HG02678 (cell line): ENCODE data around the gene CERK.

Source experiments
- ATAC-seq: cut with Tn5 transposase; IDR thresholded peaks from one replicate; pipeline ENCODE4 v1.9.1; 2021; ENCODE audit warnings: mild to moderate bottlenecking, moderate library complexity; ENCODE audit not compliant: unreplicated experiment

The CERK gene

DNA sequence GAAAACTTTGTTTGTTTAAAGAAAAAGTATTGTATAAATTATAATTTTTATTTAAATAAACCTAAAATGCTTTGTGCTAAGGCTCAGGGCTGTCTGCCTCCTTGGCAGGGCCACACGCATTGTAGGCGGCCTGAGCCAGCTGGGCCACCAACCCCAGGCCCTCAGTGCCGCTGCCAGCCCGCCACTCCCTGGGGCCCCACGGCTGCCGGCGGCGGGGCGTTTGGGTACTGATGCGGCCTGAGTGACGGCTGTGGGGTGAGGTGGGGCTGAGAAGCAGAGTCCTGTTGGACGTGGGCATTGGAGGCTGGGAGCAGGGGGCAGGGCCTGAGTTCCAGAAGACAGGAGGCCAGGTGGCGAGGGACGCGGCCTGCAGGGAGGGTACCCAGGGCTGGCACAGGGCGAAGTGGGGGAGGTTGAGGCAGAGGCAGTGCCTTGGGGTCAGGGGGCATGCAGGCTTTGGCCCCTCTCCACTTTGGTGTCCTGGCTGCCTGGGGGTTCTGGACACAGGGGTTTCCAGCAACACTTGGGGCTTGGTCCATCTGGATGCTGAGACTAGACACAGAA, 58.3 kb downstream of the CERK start:
- ATAC-seq, result no peak

DNA sequence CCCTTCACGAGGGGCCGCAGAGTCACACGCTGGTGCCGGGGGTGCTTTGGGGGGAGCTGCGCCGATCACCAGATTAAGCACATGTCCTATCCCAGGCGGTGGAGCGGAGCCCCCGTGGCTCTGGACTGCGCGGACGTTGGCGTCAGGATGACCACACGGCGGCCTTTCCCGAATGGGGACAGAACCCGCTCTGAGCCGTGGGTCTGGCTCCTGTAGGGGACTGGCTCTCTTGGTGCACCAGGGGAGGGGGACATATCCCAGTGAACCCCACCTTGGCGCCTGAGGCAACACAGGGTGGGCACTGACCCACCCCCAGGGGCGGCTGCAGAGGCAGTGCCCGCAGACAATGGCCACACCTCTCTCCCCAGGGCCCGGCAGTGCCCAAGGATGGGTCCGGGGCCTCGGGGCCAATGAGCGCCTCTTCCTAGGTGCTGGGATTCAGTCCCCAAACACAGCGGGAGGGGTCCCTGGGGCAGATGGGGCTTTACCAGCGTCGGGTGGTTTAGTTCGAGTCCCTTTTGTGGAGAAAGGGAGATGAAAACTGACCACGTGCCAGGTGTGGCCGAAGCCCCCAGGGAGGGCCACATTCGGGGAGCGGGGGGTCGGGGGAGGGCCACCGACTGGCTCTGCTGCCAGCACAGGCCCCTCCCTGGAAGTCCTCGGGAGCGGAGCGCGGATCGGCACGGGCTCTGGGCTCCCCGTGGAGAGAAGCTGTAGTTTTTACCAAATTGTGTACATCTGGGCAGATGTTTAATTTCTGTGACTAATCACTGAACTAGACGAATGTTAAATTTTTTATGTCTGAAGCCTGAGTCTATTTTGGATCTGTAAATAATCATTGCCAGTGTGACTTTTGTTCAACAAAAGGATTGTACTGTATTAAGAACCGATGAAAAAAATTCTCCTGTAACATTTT, 59.0 kb downstream of the CERK start:
- no peak for ATAC-seq

DNA sequence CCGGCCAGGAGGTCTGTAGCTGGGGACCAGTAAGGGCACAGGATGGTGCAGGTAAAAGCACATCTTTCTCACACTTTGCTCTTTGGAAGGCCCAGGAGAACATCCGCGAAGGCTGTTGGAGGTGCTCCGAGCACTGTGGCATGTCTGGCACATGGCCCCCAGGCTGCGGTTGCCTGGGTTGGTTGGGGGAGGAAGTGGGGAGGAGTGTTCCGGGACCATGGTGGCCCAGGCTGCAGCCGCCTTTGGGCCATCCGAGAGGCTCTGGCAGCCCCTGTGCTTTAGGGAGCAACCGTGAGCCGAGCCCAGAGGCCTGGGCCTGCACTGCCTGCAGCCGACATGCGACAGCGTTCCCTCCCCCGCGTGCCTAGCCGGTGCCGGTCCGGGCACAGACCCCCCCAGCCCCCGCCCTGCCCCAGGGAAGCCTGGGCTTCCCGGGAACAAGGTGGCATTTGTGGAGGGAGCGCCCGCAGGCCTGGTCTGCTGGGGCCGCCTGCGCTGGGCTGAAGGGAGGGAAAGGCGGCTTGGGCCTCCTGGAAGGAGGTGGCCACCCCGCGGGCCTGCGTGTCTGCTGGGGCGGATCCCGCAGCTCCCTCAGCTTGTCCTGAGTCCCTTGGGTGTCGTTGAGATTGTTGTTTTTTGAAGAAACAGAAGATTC, 59.9 kb downstream of the CERK start:
- ATAC-seq, result no peak

DNA sequence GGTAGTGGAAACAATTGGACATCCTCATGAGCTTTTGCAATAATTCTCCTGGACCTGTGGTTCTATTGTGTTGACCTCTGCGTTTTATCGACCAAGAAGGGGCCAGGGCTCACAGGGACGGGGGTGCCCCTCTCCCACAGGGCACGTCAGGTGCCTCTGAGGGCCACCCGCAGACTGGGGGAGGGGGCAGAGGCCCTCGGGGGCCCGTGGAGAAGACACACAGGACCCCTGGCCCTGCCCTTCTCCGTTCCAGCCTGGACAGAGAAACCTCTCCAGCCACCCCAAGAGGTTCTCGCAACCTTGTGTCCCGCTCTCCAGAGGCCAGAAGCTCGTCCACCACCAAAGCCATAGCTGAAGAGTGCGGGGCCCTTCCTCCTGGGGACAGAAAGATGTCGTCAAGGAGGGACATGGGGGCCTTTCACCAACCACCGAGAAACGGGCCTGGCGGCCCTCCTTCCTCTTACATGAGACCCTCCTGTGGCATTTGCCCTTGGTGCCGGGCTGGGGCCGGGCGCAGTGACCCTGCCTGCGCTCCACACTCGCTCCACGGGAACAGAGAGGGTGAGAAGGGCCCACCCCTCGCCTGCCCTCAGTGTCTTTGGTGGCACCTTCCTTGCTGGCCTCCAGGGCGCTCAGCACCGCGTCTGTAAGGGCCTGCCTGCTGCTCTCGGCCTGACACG, 60.6 kb downstream of the CERK start:
- no peak for ATAC-seq

DNA sequence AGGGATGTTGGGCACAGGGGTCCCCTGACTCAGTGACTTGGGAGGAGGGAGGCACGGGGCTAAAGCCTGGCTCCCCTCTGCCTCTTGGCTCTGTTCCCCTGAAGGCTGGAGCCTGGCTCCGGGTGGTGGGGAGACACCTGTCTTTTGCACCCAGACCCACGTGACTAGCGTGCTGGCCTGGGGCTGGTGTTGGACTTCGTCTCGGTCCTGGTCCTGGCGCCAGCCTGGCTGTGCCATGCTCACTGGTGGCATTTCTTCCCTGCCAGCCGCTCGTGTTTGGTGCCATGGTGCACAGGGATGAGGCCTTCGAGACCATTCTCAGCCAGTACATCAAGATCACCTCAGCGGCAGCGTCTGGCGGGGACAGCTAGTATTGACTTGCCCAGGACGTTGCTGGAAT, 61.2 kb downstream of the CERK start:
- ATAC-seq, result no peak

DNA sequence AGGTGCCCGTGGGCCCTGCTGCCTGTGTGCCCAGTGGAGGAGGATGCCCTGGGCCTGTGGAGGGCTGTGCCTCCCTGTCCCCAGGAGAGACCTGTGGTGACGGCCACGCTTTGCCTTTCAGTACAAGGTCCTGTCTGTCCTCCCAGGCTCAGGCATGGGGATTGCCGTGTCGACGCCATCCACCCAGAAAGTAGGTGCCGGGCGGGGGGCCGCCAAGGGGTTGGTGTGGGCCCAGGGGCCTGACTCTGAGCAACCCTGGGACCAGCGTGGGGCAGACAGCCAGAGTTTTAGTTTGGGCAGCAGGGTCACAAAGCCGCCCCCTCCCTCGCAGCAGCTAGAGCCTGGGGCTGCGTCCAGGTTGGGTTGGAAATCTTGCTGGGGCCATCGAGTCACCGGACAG, 61.6 kb downstream of the CERK start:
- no peak for ATAC-seq

DNA sequence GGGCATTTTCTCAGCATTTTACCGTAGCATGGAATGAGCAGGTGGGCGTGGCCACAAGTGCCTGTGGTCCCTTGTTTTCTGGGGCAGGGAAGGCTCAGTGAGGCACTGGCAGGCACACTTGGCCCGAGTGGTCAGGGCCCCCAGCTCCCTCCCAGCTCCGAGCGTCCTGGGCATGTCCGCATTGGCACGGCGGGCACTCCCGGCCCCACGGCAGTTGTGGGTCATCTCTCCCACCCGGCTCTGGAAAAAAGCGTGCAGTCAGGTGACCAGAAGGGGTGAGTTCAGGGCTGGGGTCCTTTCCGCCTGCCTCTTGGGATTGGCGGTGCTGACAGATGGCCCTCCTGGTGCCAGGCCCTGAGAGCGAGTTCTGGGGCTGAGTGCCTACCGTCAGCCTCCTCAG, 62.1 kb downstream of the CERK start:
- no peak for ATAC-seq

DNA sequence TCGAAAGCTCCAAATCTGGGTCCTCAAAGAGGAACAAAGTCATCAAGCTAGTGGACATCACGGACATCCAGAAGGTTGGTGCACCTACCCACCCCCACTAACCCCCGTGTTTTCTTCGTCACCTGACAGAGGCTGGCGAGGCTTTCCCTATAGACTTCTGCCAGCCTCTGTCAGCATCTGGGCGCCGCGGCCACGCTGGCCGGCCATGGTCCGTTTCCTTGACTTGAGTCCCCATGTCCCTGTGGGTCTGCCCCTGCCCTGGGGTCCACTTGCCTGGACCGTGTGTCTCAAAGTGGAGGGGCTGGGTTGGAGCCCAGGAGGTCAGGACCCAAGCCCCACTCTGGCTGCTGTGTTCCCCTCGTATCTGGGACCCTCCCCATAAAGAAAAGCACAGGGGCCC, 62.6 kb downstream of the CERK start:
- no peak for ATAC-seq

DNA sequence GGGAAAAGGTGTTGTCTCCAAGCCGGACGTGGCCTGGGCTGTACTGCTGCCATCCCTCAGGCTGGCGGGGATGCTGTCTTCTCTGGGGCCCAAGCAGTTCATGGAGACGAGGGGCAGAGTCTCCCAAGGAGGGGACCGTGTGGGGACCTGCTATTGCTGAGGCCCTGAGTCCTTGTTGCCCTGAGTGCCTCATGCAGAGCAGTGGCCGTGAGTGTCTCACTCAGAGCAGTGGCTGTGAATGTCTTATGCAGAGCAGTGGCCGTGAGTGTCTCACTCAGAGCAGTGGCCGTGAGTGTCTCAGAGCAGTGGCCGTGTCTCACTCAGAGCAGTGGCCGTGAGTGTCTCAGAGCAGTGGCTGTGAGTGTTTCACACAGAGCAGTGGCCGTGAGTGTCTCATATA, 63.1 kb downstream of the CERK start:
- ATAC-seq, result no peak

DNA sequence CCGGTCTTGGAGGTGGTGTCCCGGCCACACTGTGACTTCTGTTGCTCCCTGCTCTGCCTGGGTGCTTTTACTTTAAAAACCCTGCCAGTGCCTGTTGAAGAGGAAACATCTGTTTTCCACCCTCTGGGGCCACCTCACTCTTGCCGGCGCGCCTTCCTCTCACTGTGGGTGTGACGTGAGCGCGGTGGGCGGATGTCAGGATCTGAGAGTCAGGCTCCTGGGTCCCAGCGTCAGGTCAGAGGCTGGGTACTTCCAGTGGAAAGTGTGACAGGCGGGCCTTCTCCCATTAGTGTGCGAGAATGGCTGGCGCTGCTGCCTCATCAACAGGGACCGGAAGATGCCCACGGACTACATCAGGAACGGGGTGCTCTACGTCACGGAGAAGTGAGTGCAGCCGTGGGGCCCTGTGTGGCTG, 63.7 kb downstream of the CERK start:
- ATAC-seq, result peak; percentile 49

DNA sequence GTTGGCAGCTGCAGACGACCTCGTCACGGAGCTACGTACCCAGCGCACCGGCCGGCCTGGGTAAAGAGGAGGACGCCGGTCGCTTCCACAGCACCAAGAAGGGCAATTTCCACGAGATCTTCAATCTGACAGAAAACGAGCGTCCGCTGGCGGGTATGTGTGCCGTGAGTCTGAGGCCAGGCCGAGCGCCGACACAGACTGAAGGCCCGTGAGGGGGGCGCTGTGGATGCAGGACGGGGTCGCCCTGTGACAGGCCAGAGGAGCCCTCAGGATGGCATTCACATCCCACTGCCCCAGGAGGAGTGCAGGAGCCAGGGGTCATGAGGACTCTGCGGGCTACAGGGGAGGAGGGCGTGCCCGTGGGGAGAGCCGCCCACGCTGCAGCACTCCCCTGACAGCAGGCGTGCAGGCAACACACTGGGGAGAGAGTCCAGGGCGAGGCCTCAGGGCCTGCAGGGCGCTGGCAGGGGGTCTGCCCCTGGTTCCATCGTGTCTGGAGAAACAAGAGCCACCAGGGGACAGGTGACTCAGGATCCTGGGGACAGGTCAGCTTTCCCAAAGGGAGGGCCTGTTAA, 64.3 kb downstream of the CERK start:
- ATAC-seq, result peak; percentile 17

DNA sequence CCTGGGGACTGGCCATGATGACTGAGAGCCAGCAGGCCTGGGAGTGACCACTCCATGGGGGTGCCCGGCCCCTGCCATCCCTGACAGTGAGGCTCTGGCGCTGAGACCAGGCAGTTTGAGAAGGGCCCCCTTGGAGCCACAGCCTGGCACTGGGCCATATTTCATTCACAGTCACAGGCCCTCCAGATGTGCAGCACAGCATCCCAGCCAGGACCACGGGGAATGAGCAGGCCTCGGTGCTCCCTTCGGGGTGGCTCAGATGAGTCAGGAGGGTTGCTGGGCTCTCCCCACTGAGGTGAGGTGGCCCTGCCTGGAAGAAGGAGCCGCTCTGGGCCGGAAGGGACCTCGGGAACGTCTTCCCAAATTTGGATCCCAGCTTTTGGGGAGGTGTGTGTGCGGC, 64.8 kb downstream of the CERK start:
- ATAC-seq, result no peak

DNA sequence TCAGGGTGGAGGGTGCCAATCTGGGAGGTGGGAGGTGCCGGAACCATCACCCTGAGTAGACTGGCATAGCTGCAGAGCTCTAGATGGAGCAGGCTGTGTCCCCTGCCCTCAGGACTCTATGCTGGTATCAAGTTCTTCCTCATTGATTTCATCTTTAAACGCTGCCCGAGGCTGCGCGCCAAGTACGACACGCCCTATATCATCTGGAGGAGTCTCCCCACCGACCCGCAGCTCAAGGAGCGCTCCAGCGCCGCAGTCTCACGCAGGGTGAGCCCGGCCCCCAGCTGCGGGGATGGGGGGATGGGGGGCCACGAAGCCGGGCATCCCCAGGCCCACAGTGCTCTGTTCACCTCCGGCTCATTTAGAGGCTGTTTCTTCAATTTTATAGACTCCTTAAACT, 65.3 kb downstream of the CERK start:
- ATAC-seq, result no peak

DNA sequence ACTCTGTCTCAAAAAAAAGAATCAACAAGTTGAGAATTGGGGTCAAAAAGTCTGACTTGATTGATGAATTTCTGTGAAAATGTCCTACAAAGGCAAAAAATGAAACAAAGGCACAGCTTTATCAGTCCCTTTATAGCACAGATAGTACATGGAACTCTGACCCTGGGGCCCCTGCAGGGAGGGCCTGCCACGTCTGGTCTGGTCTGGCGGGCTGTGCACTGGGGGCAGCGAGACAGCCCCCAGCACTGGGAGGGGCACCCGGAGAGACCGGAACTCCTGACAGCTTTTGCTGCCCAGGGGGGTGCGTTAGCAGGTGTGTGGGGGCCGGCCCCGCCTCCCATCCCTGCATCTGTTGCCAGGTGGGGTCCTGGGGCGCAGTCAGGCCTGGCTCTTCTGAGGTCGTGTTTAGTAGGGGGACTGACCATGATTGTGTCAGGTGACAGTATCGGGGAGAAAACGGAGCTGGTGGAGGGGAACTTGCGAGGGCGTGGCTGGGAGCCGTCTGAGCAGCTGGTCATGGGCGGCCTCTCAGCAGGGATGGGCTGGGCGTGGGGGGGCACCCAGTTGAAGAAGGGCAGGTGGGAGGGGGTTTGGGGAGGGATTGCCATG, 66.1 kb downstream of the CERK start:
- ATAC-seq, result no peak

DNA sequence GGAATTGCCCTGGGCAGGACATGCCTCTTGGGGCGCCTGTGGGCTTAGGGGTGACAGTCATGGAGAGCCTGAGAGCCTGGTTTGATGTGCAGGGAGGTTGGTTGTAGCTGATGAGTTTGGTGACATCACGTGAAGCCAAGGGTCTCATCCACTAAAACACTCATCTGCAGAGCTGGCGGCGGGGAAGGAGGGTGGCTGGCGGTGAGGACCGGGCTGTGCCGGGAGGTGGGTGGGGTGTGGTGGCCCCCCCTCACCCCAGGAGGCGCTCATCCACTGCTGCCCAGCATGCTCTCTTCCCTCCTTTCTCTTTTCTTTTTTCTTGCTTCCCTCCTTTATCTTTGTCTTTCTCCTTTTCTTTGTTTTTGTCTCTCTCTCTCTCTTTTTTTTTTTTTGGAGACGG, 68.9 kb downstream of the CERK start:
- ATAC-seq, result no peak

DNA sequence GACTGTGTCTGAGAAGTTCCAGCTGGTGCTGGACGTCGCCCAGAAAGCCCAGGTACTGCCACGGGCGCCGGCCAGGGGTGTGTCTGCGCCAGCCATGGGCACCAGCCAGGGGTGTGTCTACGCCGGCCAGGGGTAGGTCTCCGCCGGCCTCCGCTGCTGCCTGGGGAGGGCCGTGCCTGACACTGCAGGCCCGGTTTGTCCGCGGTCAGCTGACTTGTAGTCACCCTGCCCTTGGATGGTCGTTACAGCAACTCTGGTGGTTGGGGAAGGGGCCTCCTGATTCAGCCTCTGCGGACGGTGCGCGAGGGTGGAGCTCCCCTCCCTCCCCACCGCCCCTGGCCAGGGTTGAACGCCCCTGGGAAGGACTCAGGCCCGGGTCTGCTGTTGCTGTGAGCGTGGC, 69.9 kb downstream of the CERK start:
- ATAC-seq, result no peak

DNA sequence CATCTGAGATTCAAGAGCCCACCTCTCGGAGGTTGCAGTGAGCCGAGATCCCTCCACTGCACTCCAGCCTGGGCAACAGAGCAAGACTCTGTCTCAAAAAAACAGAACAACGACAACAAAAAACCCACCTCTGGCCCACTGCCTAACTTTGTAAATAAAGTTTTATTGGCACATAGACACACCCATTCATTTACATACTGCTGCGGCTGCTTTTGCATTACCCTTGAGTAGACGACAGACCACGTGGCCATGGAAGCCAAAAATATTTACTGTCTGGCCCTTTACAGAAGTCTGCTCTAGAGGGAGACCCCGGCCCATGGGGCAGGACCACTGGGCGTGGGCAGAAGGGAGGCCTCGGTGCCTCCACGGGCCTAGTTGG, 70.8 kb downstream of the CERK start:
- ATAC-seq, result no peak

DNA sequence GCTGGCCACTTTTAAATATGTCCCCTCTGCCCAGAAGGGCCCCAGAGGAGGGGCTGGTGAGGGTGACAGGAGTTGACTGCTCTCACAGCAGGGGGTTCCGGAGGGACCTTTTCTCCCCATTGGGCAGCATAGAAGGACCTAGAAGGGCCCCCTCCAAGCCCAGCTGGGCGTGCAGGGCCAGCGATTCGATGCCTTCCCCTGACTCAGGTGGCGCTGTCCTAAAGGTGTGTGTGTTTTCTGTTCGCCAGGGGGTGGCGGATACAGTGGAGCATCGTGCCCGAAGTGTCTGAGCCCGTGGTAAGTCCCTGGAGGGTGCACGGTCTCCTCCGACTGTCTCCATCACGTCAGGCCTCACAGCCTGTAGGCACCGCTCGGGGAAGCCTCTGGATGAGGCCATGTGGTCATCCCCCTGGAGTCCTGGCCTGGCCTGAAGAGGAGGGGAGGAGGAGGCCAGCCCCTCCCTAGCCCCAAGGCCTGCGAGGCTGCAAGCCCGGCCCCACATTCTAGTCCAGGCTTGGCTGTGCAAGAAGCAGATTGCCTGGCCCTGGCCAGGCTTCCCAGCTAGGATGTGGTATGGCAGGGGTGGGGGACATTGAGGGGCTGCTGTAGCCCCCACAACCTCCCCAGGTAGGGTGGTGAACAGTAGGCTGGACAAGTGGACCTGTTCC, 71.3 kb downstream of the CERK start:
- ATAC-seq, result no peak

DNA sequence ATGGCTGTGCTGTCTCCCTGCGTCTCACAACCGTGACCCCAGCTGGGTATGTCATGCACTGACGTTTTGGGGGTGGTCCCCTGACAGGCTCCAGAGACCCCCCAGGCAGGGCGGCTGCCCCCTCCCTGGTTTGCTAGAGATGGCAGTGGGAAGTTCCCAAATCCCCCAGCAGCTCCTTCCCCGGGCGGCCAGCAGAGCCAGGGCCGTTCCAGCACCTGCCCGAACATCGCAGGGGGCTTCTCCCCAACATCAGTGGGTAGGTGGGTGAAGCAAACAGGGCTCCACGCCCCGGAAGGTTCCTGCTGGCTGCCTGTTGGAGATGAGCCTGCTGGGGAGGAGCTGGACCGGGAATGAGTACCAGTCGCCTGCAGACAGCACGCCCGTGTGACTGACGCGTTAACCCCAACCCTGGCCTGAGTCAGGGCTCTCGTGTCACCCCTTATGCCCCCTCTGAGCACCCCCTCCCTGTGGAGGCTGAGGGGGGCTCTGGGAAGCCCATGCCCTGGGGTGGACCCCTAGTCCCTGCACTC, 72.2 kb downstream of the CERK start:
- ATAC-seq, result no peak

DNA sequence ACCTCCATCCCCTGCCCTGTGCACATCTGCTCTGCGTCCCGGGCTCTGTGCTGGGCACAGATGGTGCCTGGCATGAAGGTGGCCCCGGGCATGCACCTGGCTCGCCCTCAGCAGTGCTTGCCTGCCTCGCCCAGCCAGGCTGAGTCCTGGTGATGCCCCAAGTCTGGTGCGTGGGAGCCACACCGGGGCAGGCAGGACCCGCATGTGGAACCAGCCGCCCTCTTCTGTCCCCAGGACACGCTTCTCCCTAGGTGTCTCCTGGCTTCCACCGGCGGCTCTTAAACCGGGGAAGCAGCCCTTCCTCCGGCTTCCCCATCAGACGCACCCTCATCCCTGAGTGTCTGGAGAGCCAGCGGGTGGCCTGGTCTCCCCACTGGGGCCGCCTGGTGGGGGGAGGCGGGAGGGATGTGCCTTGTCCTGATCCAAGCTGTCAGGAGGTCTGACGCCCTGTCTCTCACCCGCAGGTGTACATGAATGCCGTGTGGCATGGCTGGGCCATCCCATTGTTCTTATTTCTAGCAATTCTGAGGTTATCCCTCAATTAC, 72.8 kb downstream of the CERK start:
- no peak for ATAC-seq
